ENCODE measurements around the gene PRKG1.

The PRKG1 gene

GRCh38 chr10:52276163-52276562, 1201.9 kb downstream of the PRKG1 start:
- Histone ChIP-seq H3K4me3 (ENCODE audit: low read length) (no peak overlapping the region), H3K36me3 (ENCODE audit: insufficient read depth, low read length) (no peaks in the 10 kb centered on the region), H3K9ac (ENCODE audit: low read depth, low read length) (no peak overlapping the region), H3K27ac (ENCODE audit: low read depth, low read length) (no peak overlapping the region), H3K27me3 (ENCODE audit: insufficient read depth, low read length) (no peaks in the 10 kb centered on the region), H3K4me1 (ENCODE audit: insufficient read depth, low read length) (no peaks in the 10 kb centered on the region), H3K9me3 (ENCODE audit: insufficient read depth, low read depth, low read length) (peaks cover 2% of the 10 kb centered on the region; the same call in 1 of the 2 replicates)
- WGBS, result 100% methylated on average over 1 of the region's 2 CpGs

- Histone ChIP-seq H3K4me1 (ENCODE audit: insufficient read depth, low read length) (no peaks in the 10 kb centered on the region), H3K4me3 (ENCODE audit: low read length) (no peak overlapping the region), H3K9me3 (ENCODE audit: insufficient read depth, low read depth, low read length) (peaks cover 2% of the 10 kb centered on the region; the same call in 1 of the 2 replicates), H3K36me3 (ENCODE audit: insufficient read depth, low read length) (no peaks in the 10 kb centered on the region), H3K9ac (ENCODE audit: low read depth, low read length) (no peak overlapping the region), H3K27ac (ENCODE audit: low read depth, low read length) (no peak overlapping the region), H3K27me3 (ENCODE audit: insufficient read depth, low read length) (no peaks in the 10 kb centered on the region)
- 84% methylated on average over 1 of the region's 1 CpG for WGBS
Observed at GRCh38 chr10:52276986-52277385, 1202.7 kb downstream of the PRKG1 start.

- Histone ChIP-seq H3K9ac (ENCODE audit: low read depth, low read length) (no peak overlapping the region), H3K4me3 (ENCODE audit: low read length) (no peak overlapping the region), H3K4me1 (ENCODE audit: insufficient read depth, low read length) (no peaks in the 10 kb centered on the region), H3K9me3 (ENCODE audit: insufficient read depth, low read depth, low read length) (peaks cover 2% of the 10 kb centered on the region; the same call in 1 of the 2 replicates), H3K27ac (ENCODE audit: low read depth, low read length) (no peak overlapping the region), H3K27me3 (ENCODE audit: insufficient read depth, low read length) (no peaks in the 10 kb centered on the region), H3K36me3 (ENCODE audit: insufficient read depth, low read length) (no peaks in the 10 kb centered on the region)
- WGBS, result no CpG with 5 or more reads among the region's 3 CpGs
Observed at GRCh38 chr10:52279546-52279945, 1205.3 kb downstream of the PRKG1 start.

- Histone ChIP-seq H3K9ac (ENCODE audit: low read depth, low read length) (no peak overlapping the region), H3K27me3 (ENCODE audit: insufficient read depth, low read length) (no peaks in the 10 kb centered on the region), H3K36me3 (ENCODE audit: insufficient read depth, low read length) (no peaks in the 10 kb centered on the region), H3K27ac (ENCODE audit: low read depth, low read length) (no peak overlapping the region), H3K4me1 (ENCODE audit: insufficient read depth, low read length) (no peaks in the 10 kb centered on the region), H3K9me3 (ENCODE audit: insufficient read depth, low read depth, low read length) (peaks cover 2% of the 10 kb centered on the region; the same call in 1 of the 2 replicates), H3K4me3 (ENCODE audit: low read length) (no peak overlapping the region)
- WGBS, result no CpG with 5 or more reads among the region's 1 CpG
Observed at GRCh38 chr10:52280051-52280450, 1205.8 kb downstream of the PRKG1 start.

GRCh38 chr10:52283174-52283573, 1208.9 kb downstream of the PRKG1 start:
- H3K27me3 ChIP-seq (ENCODE audit: insufficient read depth, low read length), result no peaks in the 10 kb centered on the region
- H3K9ac ChIP-seq (ENCODE audit: low read depth, low read length), result no peak overlapping the region
- WGBS, result 100% methylated on average over 1 of the region's 2 CpGs
- no peak overlapping the region for H3K27ac ChIP-seq (ENCODE audit: low read depth, low read length)
- no peak overlapping the region for H3K4me3 ChIP-seq (ENCODE audit: low read length)
- no peaks in the 10 kb centered on the region for H3K4me1 ChIP-seq (ENCODE audit: insufficient read depth, low read length)
- H3K9me3 ChIP-seq (ENCODE audit: insufficient read depth, low read depth, low read length), result no peaks in the 10 kb centered on the region
- no peaks in the 10 kb centered on the region for H3K36me3 ChIP-seq (ENCODE audit: insufficient read depth, low read length)

- Histone ChIP-seq H3K27ac (ENCODE audit: low read depth, low read length) (no peak overlapping the region), H3K9me3 (ENCODE audit: insufficient read depth, low read depth, low read length) (no peaks in the 10 kb centered on the region), H3K36me3 (ENCODE audit: insufficient read depth, low read length) (no peaks in the 10 kb centered on the region), H3K4me1 (ENCODE audit: insufficient read depth, low read length) (no peaks in the 10 kb centered on the region), H3K9ac (ENCODE audit: low read depth, low read length) (no peak overlapping the region), H3K4me3 (ENCODE audit: low read length) (no peak overlapping the region), H3K27me3 (ENCODE audit: insufficient read depth, low read length) (no peaks in the 10 kb centered on the region)
- WGBS, result 93% methylated on average over 1 of the region's 2 CpGs
Observed at GRCh38 chr10:52284416-52285013, 1210.2 kb downstream of the PRKG1 start.

GRCh38 chr10:52287866-52288265, 1213.6 kb downstream of the PRKG1 start:
- Histone ChIP-seq H3K4me1 (ENCODE audit: insufficient read depth, low read length) (no peaks in the 10 kb centered on the region), H3K9ac (ENCODE audit: low read depth, low read length) (no peak overlapping the region), H3K4me3 (ENCODE audit: low read length) (no peak overlapping the region), H3K9me3 (ENCODE audit: insufficient read depth, low read depth, low read length) (no peaks in the 10 kb centered on the region), H3K36me3 (ENCODE audit: insufficient read depth, low read length) (no peaks in the 10 kb centered on the region), H3K27ac (ENCODE audit: low read depth, low read length) (no peak overlapping the region), H3K27me3 (ENCODE audit: insufficient read depth, low read length) (no peaks in the 10 kb centered on the region)
- 96% methylated on average over 1 of the region's 1 CpG for WGBS

GRCh38 chr10:52297747-52298146, 1223.5 kb downstream of the PRKG1 start:
- Histone ChIP-seq H3K4me1 (ENCODE audit: insufficient read depth, low read length) (no peaks in the 10 kb centered on the region), H3K9me3 (ENCODE audit: insufficient read depth, low read depth, low read length) (no peaks in the 10 kb centered on the region), H3K4me3 (ENCODE audit: low read length) (no peak overlapping the region), H3K9ac (ENCODE audit: low read depth, low read length) (no peak overlapping the region), H3K27me3 (ENCODE audit: insufficient read depth, low read length) (no peaks in the 10 kb centered on the region), H3K27ac (ENCODE audit: low read depth, low read length) (no peak overlapping the region), H3K36me3 (ENCODE audit: insufficient read depth, low read length) (no peaks in the 10 kb centered on the region)
- 78% methylated on average over 4 of the region's 4 CpGs for WGBS

GRCh38 chr10:52300599-52301277, 1226.5 kb downstream of the PRKG1 start:
- Histone ChIP-seq H3K27me3 (ENCODE audit: insufficient read depth, low read length) (no peaks in the 10 kb centered on the region), H3K9ac (ENCODE audit: low read depth, low read length) (no peak overlapping the region), H3K36me3 (ENCODE audit: insufficient read depth, low read length) (no peaks in the 10 kb centered on the region), H3K27ac (ENCODE audit: low read depth, low read length) (no peak overlapping the region), H3K9me3 (ENCODE audit: insufficient read depth, low read depth, low read length) (no peaks in the 10 kb centered on the region), H3K4me3 (ENCODE audit: low read length) (no peak overlapping the region), H3K4me1 (ENCODE audit: insufficient read depth, low read length) (no peaks in the 10 kb centered on the region)
- 97% methylated on average over 4 of the region's 4 CpGs for WGBS

GRCh38 chr10:52308251-52309031, 1234.2 kb downstream of the PRKG1 start:
- no peaks in the 10 kb centered on the region for H3K9me3 ChIP-seq (ENCODE audit: insufficient read depth, low read depth, low read length)
- peak overlapping the region; percentile 58; the same call in 1 of the 2 replicates for H3K9ac ChIP-seq (ENCODE audit: low read depth, low read length)
- peaks cover 6% of the 10 kb centered on the region; the same call in 1 of the 2 replicates for H3K4me1 ChIP-seq (ENCODE audit: insufficient read depth, low read length)
- peak overlapping the region; percentile 68 for H3K4me3 ChIP-seq (ENCODE audit: low read length)
- no peak overlapping the region for H3K27ac ChIP-seq (ENCODE audit: low read depth, low read length)
- no peaks in the 10 kb centered on the region for H3K36me3 ChIP-seq (ENCODE audit: insufficient read depth, low read length)
- WGBS, result 3% methylated on average over 39 of the region's 40 CpGs
- peaks cover 52% of the 10 kb centered on the region for H3K27me3 ChIP-seq (ENCODE audit: insufficient read depth, low read length)

- no peaks in the 10 kb centered on the region for H3K36me3 ChIP-seq (ENCODE audit: insufficient read depth, low read length)
- H3K27ac ChIP-seq (ENCODE audit: low read depth, low read length), result no peak overlapping the region
- H3K9ac ChIP-seq (ENCODE audit: low read depth, low read length), result no peak overlapping the region
- H3K4me3 ChIP-seq (ENCODE audit: low read length), result peak overlapping the region; percentile 67
- peaks cover 6% of the 10 kb centered on the region; the same call in 1 of the 2 replicates for H3K4me1 ChIP-seq (ENCODE audit: insufficient read depth, low read length)
- no peaks in the 10 kb centered on the region for H3K9me3 ChIP-seq (ENCODE audit: insufficient read depth, low read depth, low read length)
- 4% methylated on average over 3 of the region's 3 CpGs for WGBS
- peaks cover 96% of the 10 kb centered on the region for H3K27me3 ChIP-seq (ENCODE audit: insufficient read depth, low read length)
Observed at GRCh38 chr10:52312942-52313255, 1238.6 kb downstream of the PRKG1 start.

Measured in HUES64 (cell line).